HepG2 (cell line): ENCODE data around the gene NONO.
"Not testable (repeated sequence)": the region's sequence is repeated elsewhere in the genome, so short reads cannot be mapped to it uniquely, and the experiment has no call there.

Experiments
- POLR2AphosphoS5 ChIP-seq: IDR thresholded peaks from 2 replicates; pipeline ENCODE4 v1.6.1; 2012; ENCODE audit warnings: low read depth, low read length
- RAD21 ChIP-seq: fragments of 450-650 bp; formaldehyde crosslinking; IDR thresholded peaks from 2 replicates; pipeline ENCODE4 v1.5.0; 2020; ENCODE audit warnings: mild to moderate bottlenecking
- SP1 ChIP-seq, 2 experiments: fragments of 450-650 bp in 1 of 2; sonication (generic) in 1 of 2; formaldehyde crosslinking in 1 of 2; IDR thresholded peaks; 2 replicates each; pipeline versions ENCODE4 v1.4.0 to v1.6.1; 2016 to 2020; ENCODE audit warnings: missing genetic modification reagents in 1 of 2
- TF ChIP-seq, protein P1 (sequence below): sonication (generic); formaldehyde crosslinking; IDR thresholded peaks from 2 replicates; pipeline ENCODE4 v1.4.0; 2020; ENCODE audit warnings: low read depth, mild to moderate bottlenecking, missing genetic modification reagents
- TF ChIP-seq, protein P2 (sequence below): sonication (generic); formaldehyde crosslinking; IDR thresholded peaks from 2 replicates; pipeline ENCODE4 v1.8.0; 2022; ENCODE audit warnings: mild to moderate bottlenecking, missing genetic modification reagents, moderate library complexity

GRCh38 chrX:71324452-71324851 lies 41.0 kb downstream of the NONO start:
- not testable (repeated sequence) for TF ChIP-seq POLR2AphosphoS5; RAD21 (CRISPR knock-in tag); SP1 (IDR thresholded peaks at IDR 0.05); SP1 (CRISPR knock-in tag; IDR thresholded peaks at IDR 0.05)
- TF ChIP-seq, protein P1, sequence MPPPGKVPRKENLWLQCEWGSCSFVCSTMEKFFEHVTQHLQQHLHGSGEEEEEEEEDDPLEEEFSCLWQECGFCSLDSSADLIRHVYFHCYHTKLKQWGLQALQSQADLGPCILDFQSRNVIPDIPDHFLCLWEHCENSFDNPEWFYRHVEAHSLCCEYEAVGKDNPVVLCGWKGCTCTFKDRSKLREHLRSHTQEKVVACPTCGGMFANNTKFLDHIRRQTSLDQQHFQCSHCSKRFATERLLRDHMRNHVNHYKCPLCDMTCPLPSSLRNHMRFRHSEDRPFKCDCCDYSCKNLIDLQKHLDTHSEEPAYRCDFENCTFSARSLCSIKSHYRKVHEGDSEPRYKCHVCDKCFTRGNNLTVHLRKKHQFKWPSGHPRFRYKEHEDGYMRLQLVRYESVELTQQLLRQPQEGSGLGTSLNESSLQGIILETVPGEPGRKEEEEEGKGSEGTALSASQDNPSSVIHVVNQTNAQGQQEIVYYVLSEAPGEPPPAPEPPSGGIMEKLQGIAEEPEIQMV (CRISPR knock-in tag) = not testable (repeated sequence)
- TF ChIP-seq, protein P2, sequence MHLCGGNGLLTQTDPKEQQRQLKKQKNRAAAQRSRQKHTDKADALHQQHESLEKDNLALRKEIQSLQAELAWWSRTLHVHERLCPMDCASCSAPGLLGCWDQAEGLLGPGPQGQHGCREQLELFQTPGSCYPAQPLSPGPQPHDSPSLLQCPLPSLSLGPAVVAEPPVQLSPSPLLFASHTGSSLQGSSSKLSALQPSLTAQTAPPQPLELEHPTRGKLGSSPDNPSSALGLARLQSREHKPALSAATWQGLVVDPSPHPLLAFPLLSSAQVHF = not testable (repeated sequence)
